ENCODE results near the gene FAM219B.
"Not testable (repeated sequence)": the region's sequence is repeated elsewhere in the genome, so short reads cannot be mapped to it uniquely, and the experiment has no call there.

The FAM219B gene, protein sequence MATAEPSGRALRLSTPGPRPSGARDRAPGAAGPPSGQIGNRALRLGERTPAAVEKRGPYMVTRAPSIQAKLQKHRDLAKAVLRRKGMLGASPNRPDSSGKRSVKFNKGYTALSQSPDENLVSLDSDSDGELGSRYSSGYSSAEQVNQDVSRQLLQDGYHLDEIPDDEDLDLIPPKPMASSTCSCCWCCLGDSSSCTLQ

DNA sequence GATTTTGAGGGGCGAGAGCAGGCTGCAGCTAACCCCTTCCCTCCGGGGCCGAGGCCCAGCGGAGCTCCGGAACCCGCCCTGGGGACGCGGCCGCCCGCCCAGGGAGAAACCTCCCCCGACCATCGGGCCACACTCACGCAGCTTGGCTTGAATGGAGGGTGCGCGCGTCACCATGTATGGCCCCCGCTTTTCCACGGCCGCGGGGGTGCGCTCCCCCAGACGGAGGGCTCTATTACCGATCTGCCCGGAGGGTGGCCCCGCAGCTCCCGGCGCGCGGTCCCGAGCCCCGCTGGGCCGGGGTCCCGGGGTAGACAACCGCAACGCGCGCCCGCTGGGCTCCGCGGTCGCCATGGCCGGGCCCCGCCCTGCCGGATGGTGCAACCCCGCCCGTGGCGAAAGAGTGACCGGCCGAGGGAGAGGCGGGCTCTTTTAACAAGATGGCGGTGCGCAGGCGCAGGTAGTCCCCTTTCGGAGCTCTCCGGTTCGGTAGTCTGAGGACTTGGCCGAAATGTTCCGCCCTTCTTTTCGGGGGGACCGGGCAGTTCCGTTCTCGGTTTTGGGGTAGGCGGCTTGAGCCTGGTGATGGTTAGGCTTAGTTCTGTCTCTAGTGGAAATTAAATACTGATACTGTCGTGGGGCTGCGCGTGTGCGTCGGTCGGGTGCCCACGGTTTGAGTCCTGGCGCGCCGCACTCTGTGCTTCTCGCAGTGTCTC is at the start of gene FAM219B:
FAM219B (minus strand) TSS at position 402 of the 713 bp plus-strand sequence; CDS start at position 351, 51 bp downstream.
- DNase-seq = peak; percentile 86

DNA sequence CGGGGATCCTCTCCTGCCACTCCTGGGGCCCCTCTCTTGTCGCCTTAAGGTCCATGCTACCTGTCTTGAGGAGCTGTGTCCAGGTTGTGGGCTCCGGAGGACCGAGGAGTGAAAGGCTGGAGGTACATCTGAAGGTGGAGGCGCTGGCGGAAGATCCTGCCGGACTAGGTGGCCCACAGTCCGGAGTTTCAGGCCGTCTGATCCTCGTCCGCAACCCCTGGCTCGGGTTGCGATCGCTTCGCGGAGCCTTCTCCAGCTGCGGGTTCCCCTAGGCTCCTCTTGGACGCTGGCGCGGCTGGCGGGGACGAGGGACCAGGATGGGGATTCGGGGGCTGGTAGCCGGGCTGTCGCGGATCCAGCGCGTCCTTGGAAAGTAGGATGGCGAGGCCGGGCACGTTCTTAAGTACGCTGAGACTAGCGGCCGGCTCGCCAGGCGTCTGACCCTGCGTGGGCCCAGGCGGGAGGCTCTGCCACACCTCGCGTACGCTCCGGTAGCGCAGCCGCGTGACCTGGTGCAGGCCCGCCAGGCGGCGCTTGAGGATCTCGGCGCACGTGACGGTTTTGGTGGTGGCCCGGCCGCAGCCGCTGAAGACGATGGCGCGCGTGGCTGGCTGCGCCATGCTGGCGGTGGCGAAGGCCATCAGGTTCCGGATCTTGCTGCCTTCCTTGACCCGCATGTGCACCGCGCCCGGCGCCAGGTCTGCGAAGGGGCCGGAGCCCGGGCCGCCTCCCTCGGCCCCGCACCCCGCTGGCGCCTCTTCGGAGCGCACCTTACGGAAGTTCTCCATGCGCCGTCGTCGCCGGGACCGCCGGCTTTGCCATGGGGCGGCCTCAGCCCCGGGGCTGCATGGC is 49.4 kb upstream of the FAM219B start:
- peak; percentile 83 for DNase-seq

DNA sequence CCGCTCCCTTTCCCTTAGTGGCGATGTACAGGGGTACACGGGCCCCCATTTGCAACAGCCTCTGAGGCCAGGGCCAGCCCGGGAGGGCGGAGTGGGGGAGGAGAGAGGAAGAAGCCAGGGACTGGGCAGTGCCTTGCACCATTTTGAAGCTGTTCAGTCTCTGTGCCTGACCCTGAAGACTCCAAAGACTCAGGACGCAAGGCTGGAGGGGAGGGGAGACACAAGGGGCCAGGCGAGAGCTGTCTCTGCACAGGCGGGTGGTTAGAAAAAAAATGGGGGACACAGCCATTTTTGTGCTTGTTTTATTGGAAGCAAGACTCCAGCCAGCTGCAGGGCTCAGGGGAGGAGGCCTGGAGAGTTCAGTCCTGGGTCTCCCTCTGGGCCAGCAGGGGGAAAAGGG is 48.4 kb upstream of the FAM219B start:
- DNase-seq = no peak

DNA sequence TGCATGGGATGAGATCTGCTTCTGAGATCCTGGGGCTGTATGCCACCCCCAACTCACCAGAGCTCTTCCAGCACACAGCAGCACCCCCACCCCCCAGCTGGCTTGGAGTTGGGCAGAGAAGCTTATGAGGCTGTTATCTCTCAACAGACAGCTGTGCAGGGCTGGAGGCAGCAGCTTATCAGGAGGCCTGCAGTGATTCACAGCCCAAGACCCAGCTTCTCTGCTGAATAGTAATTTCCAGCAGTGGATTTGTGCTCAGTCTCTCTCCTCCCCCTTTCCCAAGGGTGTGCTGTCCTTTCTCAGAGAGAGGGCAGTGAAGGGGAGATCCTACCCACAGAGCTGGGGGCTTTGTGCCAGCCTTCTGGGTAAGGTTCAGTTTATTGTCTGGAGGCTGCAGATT is 47.9 kb upstream of the FAM219B start:
- DNase-seq = peak; percentile 26

DNA sequence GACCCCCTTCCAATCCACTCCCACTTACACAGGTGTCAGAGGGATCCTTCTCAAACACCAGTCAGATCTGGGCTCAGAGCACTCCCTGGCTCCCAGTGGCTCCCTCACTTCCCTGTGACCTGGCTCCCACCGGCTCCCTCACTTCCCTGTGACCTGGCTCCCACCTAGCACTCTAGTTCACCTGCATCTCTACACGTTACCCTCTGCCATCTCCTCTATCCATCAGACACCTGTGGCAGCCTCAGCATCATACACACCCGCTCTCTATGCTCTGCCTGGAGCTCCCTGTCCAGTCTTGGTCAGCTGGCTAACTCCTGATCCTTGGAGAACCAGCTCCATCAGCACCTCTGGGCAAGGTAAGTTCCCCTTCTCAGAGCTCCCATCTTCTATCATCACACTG is 44.4 kb upstream of the FAM219B start:
- DNase-seq = no peak

DNA sequence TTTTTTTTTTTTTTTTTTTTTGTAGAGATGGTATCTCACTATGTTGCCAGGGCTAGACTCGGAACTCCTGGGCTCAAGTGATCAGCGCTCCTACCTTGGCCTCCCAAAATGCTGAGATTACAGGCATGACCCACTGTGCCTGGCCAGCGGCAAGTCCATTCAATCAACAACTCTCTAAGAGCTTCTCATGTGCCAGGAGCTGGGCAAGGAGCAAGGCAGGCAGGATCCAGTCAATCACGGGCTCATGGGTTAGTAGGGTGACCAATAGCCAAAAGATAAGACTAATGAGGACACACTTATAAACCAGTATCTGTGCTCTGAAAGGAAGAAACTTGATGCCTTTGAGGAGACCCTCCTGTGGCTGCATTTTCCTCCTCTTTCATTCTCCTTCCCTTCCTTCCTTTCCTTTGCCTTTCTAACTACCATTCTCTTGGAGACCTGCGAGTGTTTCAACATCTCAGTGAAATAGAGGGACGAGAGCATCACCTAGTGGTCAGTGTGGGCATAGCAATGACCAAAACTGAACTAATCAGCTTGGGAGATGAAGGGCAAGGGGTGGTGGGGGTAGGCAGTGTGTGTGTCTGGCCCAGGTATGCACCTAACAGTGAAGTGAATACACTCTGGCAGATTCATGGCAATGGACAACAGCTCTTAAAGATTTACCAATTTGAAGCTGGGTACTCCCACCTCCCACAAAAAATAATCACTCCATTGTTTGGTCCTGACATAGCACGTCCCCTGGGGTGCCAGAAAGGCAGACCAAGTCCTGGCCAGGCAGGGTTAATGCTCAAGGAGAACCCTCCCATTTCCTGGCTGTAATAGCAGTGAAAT is 43.6 kb upstream of the FAM219B start:
- peak; percentile 87 for DNase-seq

DNA sequence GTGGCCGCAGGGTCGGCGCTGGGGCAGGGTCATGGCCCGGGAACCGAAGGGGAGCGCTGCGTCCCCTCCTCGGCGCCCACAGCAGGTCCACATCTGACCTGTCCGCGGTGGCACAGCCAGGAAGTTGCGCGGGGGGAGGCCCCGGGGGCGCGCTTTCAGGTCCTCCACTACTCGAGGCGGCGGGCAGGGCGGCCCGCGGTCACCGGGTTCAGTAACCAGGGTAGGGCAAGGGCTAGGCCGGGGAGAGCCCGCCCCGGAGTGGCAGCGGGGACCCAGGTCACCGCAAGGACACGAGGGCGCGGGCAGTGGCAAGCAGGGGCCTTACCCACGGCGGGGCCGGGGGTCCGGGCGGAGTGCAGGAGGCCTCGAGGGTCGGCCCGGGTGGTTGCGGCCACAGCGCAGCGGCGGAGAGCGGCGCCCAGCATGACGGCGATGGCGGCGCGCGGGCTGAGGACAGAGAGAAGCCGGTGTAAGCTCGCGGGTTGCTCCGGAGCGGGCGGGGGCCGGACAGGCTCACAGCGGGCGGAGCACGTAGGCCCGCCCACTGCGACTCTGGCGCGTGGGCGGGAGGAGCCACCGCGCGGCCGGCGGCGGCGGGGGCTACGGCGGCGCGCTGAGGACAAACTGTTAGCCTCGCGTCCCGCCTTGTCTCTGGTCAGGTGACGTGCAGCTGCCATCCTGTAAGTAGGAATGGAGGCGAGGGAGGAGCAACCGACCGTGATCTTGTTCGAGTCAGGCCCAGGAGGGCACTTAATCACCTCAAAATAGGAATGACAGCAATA is 31.1 kb upstream of the FAM219B start, which contains the start of gene COX5A:
COX5A (minus strand) TSS at position 484 of the 782 bp plus-strand sequence; CDS start at position 425, 59 bp downstream.
- DNase-seq = peak; percentile 93

DNA sequence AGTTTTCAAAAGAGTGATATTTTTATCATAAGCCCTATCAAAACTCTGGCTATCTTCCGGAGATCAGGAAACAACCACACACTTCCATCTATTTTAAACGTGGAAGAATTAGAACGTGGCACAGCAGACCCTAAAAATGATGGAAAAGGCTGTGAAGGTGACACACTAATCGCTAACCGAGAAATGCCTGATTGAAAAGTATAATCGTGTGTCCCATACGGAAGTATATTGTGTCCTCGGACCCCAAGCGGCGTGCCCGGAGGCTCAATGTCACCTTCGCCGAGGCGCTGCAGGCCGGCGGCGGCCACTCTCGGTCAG is 30.6 kb upstream of the FAM219B start:
- no peak for DNase-seq

DNA sequence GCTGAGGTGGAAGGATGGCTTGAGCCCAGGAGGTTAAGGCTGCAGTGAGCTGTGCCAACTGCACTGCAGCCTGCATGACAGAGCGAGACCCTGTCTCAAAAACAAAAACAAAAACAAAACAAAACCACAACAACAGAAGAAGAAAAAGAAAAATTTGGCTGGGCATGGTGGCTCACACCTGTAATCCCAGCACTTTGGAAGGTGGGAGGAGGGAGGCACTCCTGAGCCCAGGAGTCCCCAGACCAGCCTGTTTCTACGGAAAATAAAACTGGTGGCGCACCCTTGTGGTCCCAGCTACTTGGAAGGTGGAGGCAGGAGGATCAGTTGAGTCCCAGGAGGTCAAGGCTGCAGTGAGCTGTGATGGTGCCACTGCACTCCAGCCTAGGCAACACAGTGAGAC is 28.5 kb upstream of the FAM219B start:
- not testable (repeated sequence) for DNase-seq

DNA sequence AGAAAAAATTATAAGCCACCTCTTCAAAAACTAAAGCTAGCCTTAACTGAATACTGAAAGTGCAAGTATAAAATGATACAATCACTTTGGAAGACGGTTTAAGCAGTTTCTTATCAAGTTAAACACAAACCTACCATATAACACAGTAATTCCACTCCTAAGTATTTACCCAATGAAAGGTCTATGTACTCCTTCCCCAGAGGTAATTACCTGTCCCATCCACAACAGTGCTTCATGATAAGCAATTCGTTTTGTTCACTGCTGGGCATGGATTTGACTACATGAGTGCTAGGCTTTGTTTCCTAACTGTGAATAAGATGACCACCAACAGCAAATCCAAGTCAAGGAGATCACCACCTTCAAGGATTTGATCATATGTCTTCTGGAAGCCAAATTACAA is 26.9 kb upstream of the FAM219B start:
- no peak for DNase-seq

DNA sequence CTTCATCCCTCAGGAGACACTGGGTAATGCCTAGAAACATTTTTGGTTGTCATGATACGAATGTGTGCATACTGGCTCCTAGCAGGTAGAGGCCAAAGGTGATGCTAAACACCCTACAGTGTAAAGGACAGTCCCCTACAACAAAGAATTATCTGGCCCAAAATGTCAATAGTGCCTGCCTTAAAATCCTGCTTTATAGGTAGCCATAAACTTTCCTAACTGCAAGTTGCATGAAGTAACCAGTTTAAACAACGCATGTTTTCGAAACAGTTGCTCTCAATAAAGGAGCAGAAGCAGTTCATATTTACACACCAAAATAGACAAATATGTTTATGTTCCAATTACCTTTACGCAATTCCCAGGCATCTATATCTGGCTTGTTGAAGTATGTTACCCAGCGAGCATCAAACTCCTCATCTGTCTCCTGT is 22.1 kb upstream of the FAM219B start:
- DNase-seq = no peak

DNA sequence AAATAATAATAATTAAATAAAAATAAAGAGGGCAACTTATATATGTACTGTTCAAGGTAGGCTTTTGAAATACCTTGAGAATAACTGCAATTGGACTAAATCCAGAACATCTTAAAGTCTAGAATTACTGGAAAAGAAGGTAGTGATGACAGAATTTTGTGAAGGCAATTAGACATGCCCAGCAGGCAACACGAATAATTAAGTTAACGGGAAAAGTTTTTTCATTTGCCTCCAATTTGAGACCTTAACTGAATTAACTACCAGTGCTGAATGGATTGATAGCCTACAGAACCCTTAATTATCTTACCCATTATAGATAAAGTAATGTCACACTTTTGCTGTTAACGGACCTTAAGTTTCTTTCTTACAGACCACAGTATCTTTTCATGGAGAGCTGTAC is 17.9 kb upstream of the FAM219B start:
- no peak for DNase-seq

DNA sequence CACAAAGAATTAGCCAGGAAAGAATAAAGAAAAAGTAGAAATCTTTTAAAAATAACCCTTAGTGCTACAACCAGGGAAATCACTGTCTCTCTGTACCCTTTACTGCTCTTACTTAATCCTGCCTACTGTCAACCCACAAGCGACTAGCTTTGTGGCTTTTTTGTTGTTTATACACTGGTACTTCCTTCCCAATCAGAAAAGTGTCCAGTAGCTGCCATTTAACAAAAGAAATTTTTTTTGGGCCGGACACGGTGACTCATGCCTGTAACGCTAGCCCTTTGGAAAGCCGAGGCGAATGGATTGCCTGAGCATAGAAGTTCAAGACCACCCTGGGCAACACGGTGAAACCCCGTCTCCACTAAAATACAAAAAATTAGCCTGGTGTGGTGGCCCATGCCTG is 13.8 kb upstream of the FAM219B start:
- DNase-seq = no peak

DNA sequence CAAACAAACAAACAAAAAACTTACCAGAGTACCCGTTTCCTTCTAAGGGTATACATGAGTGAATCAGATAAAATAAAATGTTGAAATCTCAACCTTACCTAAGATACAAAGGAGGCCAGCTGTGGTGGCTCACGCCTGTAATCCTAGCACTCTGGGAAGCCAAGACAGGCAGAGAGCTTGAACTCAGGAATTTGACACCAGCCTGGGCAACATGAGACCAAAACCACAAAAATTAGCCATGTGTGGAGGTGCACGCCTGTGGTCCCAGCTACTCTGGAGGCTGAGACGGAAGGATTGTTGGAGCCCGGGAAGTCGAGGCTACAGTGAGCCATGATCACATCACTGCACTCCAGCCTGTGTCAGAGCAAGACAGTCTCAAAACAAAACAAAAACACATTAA is 11.0 kb upstream of the FAM219B start:
- no peak for DNase-seq

DNA sequence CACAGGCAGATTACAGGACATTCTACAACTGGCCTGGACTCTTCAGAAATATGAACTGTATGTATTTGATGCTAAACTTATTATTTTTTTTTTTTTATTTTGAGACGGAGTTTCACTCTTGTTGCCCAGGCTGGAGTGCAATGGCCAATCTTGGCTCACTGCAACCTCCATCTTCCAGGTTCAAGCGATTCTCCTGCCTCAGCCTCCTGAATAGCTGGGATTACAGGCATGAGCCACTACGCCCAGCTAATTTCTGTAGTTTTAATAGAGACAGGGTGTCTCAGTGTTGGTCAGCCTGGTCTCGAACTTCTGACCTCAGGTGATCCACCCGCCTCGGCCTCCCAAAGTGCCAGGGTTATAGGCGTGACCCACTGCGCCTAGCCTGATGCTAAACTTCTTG is 7.1 kb upstream of the FAM219B start:
- DNase-seq = not testable (repeated sequence)

DNA sequence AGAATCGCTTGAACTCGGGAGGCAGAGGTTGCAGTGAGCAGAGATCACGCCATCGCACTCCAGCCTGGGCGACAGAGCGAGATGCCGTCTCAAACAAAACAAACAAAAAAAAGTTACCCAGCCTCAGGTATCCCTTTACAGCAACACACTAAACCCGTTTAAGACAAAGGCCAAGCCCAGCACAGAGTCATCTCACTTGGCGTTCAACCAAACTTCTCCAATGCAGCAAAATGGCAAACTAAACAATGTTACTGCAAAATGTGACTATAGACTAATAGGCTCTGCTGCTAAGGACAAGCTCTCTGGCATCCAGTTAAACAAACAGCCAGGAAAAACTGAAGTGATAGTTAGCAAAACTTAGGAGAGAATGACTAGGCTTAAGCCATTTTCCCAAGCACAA is 6.4 kb upstream of the FAM219B start:
- no peak for DNase-seq

DNA sequence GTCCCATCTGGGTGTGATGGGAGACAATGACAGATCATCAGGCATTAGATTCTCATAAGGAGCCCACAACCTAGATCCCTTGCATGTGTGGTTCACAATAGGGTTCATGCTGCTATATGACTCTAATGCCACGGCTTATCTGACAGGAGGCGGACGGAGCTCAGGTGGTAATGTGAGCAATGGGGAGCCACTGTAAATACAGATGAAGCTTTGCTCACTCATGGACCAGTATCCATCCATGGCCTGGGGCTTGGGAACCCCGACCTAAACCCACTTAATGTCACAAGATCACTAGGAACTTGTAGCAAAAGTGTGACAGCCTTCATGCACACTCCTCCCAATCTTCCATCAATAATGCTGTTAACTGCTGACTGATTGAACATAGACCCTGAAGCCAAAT is 2.0 kb upstream of the FAM219B start:
- DNase-seq = no peak

DNA sequence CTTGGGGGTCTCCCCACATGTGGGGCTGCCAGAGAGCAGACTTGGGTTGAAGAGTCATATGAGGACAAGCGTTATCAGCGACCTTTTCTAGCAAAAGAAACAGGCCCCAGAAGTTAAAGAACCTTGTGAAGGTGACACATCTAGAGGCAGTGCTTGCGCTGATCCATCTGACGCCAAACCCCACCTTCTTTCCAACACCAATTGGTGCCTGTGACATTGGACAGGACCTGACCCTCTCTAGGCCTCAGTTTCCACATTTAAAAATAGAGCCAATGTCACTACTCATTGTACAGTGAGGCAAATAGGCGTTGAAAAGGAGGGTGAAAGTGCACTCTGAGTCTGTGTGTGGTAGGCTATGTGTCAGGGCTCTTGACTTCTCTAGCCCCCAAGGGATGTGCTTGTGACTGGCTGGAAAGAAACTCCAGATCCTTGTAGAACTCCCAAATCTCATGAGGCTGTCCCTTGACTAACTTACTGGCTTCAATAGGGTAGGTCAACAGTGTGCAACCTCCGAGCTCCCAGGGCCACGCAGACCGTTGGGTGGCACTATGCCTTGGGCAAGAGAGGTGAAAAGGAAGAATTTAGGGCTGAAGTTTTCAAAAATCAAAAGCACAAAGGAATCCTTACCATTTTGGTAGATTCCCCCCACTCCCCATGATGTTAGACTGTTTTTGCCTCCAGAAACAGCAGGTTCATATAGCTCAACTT is 666 bp upstream of the FAM219B start:
- no peak for DNase-seq

DNA sequence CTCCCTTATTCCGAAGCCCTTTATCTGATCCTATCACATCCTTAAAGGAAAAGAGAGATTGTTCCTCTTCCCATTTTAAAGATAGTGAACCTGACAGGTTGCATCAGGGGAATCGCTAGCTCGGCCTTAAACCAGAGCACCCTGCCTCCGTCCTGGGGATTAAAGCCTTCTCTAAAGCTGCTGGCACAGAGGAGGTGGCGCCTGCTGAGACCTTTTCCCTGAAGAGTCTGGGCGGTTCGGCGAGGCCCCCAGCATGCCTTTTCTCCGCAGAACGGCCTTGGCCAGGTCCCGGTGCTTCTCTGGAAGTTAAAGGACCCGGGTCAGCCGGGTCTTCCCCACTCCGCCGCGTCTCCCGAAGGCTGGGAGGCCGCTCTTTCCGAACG is 593 bp downstream of the FAM219B start:
- DNase-seq = peak; percentile 43

DNA sequence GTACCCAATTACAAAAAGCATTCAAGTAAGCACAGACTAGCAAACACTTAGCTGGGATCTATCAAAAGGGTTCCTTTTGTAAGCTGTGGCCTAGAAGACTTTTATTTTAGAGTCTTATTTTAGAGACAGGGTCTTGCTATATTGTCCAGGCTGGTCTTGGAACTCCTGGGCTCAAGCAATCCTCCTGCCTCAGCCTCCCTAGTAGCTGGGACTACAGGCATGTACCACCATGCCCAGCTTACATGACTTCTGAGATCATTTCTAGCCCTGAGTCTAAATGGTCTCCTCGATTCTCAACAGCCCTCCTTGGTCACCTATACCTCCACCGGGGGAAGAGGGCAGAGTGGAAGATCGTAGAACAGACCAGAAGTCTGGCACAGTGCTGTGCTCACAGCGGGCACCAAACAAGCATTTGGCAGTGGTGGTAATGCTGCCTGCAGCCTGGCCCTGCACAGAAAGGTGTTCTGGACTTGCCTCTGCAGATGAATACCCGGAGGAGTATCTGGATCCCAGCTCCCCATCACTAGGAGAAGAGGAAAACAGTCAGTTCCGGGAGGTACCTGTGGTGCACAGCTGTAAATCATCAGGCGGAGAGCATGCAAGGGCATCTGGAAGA is 2.4 kb downstream of the FAM219B start:
- DNase-seq = no peak

DNA sequence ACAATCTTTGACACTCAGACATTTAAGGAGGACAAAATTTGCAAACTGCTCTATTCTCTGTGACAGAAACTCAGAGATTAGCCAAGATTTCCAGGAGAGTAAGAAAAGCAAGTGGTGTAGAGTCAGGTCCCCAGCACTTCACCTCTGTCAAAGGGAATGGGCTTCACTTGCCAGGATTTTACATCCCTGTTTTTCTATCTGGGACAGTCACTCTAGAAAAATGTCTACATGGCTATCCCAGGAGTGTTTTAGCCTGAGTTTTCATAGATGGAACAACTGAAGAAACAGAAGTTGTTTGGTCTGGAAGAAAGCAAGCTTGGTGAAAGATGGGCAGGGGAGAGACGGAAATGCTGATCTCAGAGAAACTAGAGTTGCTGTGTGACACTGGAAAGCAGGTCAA is 3.0 kb downstream of the FAM219B start:
- DNase-seq = no peak

All from activated CD4-positive, alpha-beta T cell treated with anti-CD3 and anti-CD28 coated beads for 48 hours (primary cell).